ENCODE data around the gene PLEKHA1.

GRCh38 chr10:122357685-122358084 is 16.8 kb upstream of the PLEKHA1 start:
- TF ChIP-seq ZNF274 (IDR thresholded peaks at IDR 0.05; ENCODE audit: low read depth, low read length) = no peak
- TF ChIP-seq YY1 (IDR thresholded peaks at IDR 0.05; ENCODE audit: insufficient read depth, insufficient read length) = no peak

All from NT2/D1 (cell line).